Heart right ventricle (tissue), 16 donors: ENCODE measurements around the gene TAS2R39. TPM values are rescaled to one million over a fixed set of nuclear protein-coding genes. Genes with fewer than 3 reads are reported as not detected.

Experiments
- ATAC-seq, 8 donors: fragments of 200-7000 bp; cut with Tn5 transposase; one replicate each; pipeline ENCODE4 v1.9.1; 2020; ENCODE audit warnings: mild to moderate bottlenecking in 8 of 8, moderate library complexity in 8 of 8, moderate number of reproducible peaks in 1 of 8
- DNase-seq, 2 donors: peaks; one replicate each; pipeline ENCODE4 v3.0.0-alpha.2; 2020
- H3K27ac ChIP-seq, 10 donors: fragments of 200-600 bp; sonication (generic) in 2 of 10; one replicate each; pipeline versions ENCODE4 v1.5.0 to v1.8.0; 2020 to 2022; ENCODE audit warnings: mild to moderate bottlenecking in 3 of 10
- H3K27me3 ChIP-seq, 7 donors: fragments of 200-600 bp; one replicate each; pipeline ENCODE4 v1.8.0; 2021 to 2022; ENCODE audit warnings: mild to moderate bottlenecking in 2 of 7
- H3K36me3 ChIP-seq, 9 donors: fragments of 200-600 bp; sonication (generic) in 1 of 9; one replicate each; pipeline versions ENCODE4 v1.5.0 to v1.8.0; 2020 to 2022; ENCODE audit warnings: mild to moderate bottlenecking in 2 of 9
- H3K4me1 ChIP-seq, 9 donors: fragments of 200-600 bp; sonication (generic) in 1 of 9; one replicate each; pipeline versions ENCODE4 v1.5.0 to v1.8.0; 2020 to 2022; ENCODE audit warnings: mild to moderate bottlenecking in 4 of 9
- H3K4me3 ChIP-seq, 10 donors: fragments of 200-600 bp; sonication (generic) in 2 of 10; one replicate each; pipeline versions ENCODE4 v1.5.0 to v1.8.0; 2020 to 2022; ENCODE audit warnings: mild to moderate bottlenecking in 7 of 10, moderate library complexity in 2 of 10
- H3K9me3 ChIP-seq, 11 donors: fragments of 200-600 bp in 10 of 11; sonication (generic) in 2 of 11; one replicate each; pipeline versions ENCODE4 v1.5.0 to v1.8.0; 2013 to 2022; ENCODE audit warnings: mild to moderate bottlenecking in 2 of 11, control low read depth in 1 of 11, moderate library complexity in 1 of 11
- WGBS, 2 donors: extraction: QIAGEN DNeasy Blood & Tissue Kit; methylation state at CpG; one replicate each; pipeline ENCODE4 v1.1.7; 2013; ENCODE audit warnings: inconsistent platforms in 1 of 2; 5-methylcytosine and 5-hydroxymethylcytosine counted together
- intact Hi-C, 10 donors: fragments of 100-400 bp; cut with DNase I; formaldehyde crosslinking; loops; one replicate each; pipeline versions ENCODE4 v1.11.1 to v1.14.2; 2022
- polyA plus RNA-seq, 2 donors: library from polyadenylated mRNA; stranded (reverse); fragments of 200-250 nt; gene quantifications; one replicate each; pipeline ENCODE4 v1.2.3, GENCODE V29; 2013
- total RNA-seq, 10 donors: library from RNA; stranded (reverse); fragmentation: NEBNext Ultra II Directional in 3 of 10; extraction: Animal tissue kit (Norgen Biotek cat#: 25700) in 3 of 10; gene quantifications; one replicate each; pipeline versions ENCODE4 v1.2.1 to v1.2.4, GENCODE V29; 2021 to 2023
- TF ChIP-seq, protein P1 (sequence below), 9 donors: fragments of 200-600 bp; sonication (generic) in 2 of 9; IDR thresholded peaks; one replicate each; pipeline versions ENCODE4 v1.5.0 to v1.8.0; 2021 to 2022; ENCODE audit warnings: antibody characterized with exemption in 9 of 9, mild to moderate bottlenecking in 5 of 9, moderate library complexity in 1 of 9
- donor health status: Arrhythmogenic right ventricular cardiomyopathy.
- donor health status: ischemic (EF 13 %, LVEDD 7.1; RV severe dilation, severe dysfunction).
- donor health status: healthy with polysubstance abuse.
- donor health status: DM: no; HTN: yes; CAD: no.
- donor health status: DM: no; HTN: no; CAD: no.
- donor health status: ischemic (EF 25% LVEDD 6.9; RV normal size, moderate dysfunction).
- donor health status: ischemic (EF 25% LVEDD 5.7; RV mildly dilated, moderate dysfunction).
- donor health status: healthy.
- donor health status: DM: yes; HTN: yes; CAD: no.
- donor health status: Ischemic cardiomyopathy.
- donor health status: ischemic (EF 35%, LVEDD 5.7; RV mildly dilated, moderate dysfunction).
- donor health status: nonischemic (EF 11% LVEDD 7.7; RV severe dilation, severe dysfunction).
- donor health status: DM: yes; HTN: yes; CAD: no.
- donor health status: PGD.
- donor health status: ischemic (EF 29% LVEDD 5.4; RV normal size, mild dysfunction).
- donor health status: nonischemic (EF 23%, LVEDD 6.1; RV moderate dilation, normal function).

The TAS2R39 gene
- total and polyA plus RNA-seq, 12 donors, result not detected

GRCh38 chr7:143229054-143229790 lies 46.0 kb downstream of the TAS2R39 start:
- TF ChIP-seq, protein P1, sequence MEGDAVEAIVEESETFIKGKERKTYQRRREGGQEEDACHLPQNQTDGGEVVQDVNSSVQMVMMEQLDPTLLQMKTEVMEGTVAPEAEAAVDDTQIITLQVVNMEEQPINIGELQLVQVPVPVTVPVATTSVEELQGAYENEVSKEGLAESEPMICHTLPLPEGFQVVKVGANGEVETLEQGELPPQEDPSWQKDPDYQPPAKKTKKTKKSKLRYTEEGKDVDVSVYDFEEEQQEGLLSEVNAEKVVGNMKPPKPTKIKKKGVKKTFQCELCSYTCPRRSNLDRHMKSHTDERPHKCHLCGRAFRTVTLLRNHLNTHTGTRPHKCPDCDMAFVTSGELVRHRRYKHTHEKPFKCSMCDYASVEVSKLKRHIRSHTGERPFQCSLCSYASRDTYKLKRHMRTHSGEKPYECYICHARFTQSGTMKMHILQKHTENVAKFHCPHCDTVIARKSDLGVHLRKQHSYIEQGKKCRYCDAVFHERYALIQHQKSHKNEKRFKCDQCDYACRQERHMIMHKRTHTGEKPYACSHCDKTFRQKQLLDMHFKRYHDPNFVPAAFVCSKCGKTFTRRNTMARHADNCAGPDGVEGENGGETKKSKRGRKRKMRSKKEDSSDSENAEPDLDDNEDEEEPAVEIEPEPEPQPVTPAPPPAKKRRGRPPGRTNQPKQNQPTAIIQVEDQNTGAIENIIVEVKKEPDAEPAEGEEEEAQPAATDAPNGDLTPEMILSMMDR (IDR thresholded peaks at IDR 0.05), result no peak
- intact Hi-C loops, result no loop called here
- H3K4me1 ChIP-seq, result peaks cover 0 to 11% (median 0%) of the 10 kb centered on the region in 9 donors
- H3K36me3 ChIP-seq, result no peaks in the 10 kb centered on the region
- no peak overlapping the region for H3K4me3 ChIP-seq
- 38 to 39% methylated on average over 9 of the region's 9 CpGs for WGBS, 2 donors
- DNase-seq, result peak in 1 of 2 donors; percentile 39
- H3K27me3 ChIP-seq, result no peaks in the 10 kb centered on the region
- peaks cover 0 to 10% (median 0%) of the 10 kb centered on the region in 11 donors for H3K9me3 ChIP-seq
- H3K27ac ChIP-seq, result peak overlapping the region in 5 of 10 donors; percentile 16 to 55 (median 33)
- ATAC-seq, result peak in 5 of 8 donors; percentile 42 to 61 (median 52)

- Histone ChIP-seq H3K9me3 (peaks cover 0 to 21% (median 2%) of the 10 kb centered on the region in 11 donors), H3K27ac (no peak overlapping the region), H3K4me3 (no peak overlapping the region), H3K36me3 (no peaks in the 10 kb centered on the region), H3K4me1 (peaks cover 0 to 16% (median 0%) of the 10 kb centered on the region in 9 donors), H3K27me3 (no peaks in the 10 kb centered on the region)
- TF ChIP-seq, protein P1 (IDR thresholded peaks at IDR 0.05), result no peak
- intact Hi-C loops, result no loop called here
- ATAC-seq (peak in 1 of 8 donors; percentile 17), DNase-seq (no peak)
- 98 to 99% methylated on average over 2 of the region's 2 CpGs for WGBS, 2 donors
Measured at GRCh38 chr7:143230602-143231457, 47.6 kb downstream of the TAS2R39 start.

Other genes with a start within 250 kb of the TAS2R39 start
- gene TRPV5, start 249.7 kb upstream of the TAS2R39 start, total RNA-seq, result not detected
- not detected for gene TRPV5, start 249.7 kb upstream of the TAS2R39 start, polyA plus RNA-seq
- not detected for gene LLCFC1, start 243.9 kb upstream of the TAS2R39 start, total RNA-seq
- not detected for gene LLCFC1, start 243.9 kb upstream of the TAS2R39 start, polyA plus RNA-seq
- 1 to 10 TPM in 2 of 10 donors, under 1 TPM in 5, not detected in 3; 0.09 to 1.3 (median 0.65) TPM for gene KEL, start 221.1 kb upstream of the TAS2R39 start, total RNA-seq
- gene KEL, start 221.1 kb upstream of the TAS2R39 start, polyA plus RNA-seq, result under 1 TPM; 0.04 to 0.37 TPM
- gene OR9A2, start 156.3 kb upstream of the TAS2R39 start, total RNA-seq, result under 1 TPM in 1 of 10 donors, not detected in 9; 0.25 TPM
- gene OR9A2, start 156.3 kb upstream of the TAS2R39 start, polyA plus RNA-seq, result not detected
- gene OR6V1, start 131.1 kb upstream of the TAS2R39 start, total RNA-seq, result not detected
- gene OR6V1, start 131.1 kb upstream of the TAS2R39 start, polyA plus RNA-seq, result not detected
- not detected for gene PIP, start 51.3 kb upstream of the TAS2R39 start, total RNA-seq
- gene PIP, start 51.3 kb upstream of the TAS2R39 start, polyA plus RNA-seq, result not detected
- gene TAS2R40, start 38.6 kb downstream of the TAS2R39 start, total RNA-seq, result not detected
- gene TAS2R40, start 38.6 kb downstream of the TAS2R39 start, polyA plus RNA-seq, result not detected
- gene GSTK1, start 80.0 kb downstream of the TAS2R39 start, total RNA-seq, result 100 to 1,000 TPM; 251 to 294 (median 269) TPM
- 100 to 1,000 TPM; 136 to 317 TPM for gene GSTK1, start 80.0 kb downstream of the TAS2R39 start, polyA plus RNA-seq
- 10 to 100 TPM in 7 of 10 donors, 1 to 10 TPM in 3; 5.4 to 14.2 (median 11.1) TPM for gene TMEM139, start 101.5 kb downstream of the TAS2R39 start, total RNA-seq
- gene TMEM139, start 101.5 kb downstream of the TAS2R39 start, polyA plus RNA-seq, result 10 to 100 TPM in 1 of 2 donors, 1 to 10 TPM in 1; 2.6 to 18.0 TPM
- 10 to 100 TPM in 6 of 10 donors, 1 to 10 TPM in 4; 7.1 to 13.9 (median 10.2) TPM for gene CASP2, start 104.9 kb downstream of the TAS2R39 start, total RNA-seq
- gene CASP2, start 104.9 kb downstream of the TAS2R39 start, polyA plus RNA-seq, result 1 to 10 TPM; 4.4 to 8.0 TPM
- not detected for gene CLCN1, start 132.7 kb downstream of the TAS2R39 start, total RNA-seq
- under 1 TPM in 1 of 2 donors, not detected in 1; 0.01 TPM for gene CLCN1, start 132.7 kb downstream of the TAS2R39 start, polyA plus RNA-seq
- 1 to 10 TPM in 1 of 10 donors, under 1 TPM in 8, not detected in 1; 0.07 to 1.2 (median 0.39) TPM for gene FAM131B, start 179.3 kb downstream of the TAS2R39 start, total RNA-seq
- gene FAM131B, start 179.3 kb downstream of the TAS2R39 start, polyA plus RNA-seq, result under 1 TPM; 0.22 to 0.37 TPM
- 100 to 1,000 TPM in 2 of 10 donors, 10 to 100 TPM in 8; 48.5 to 148 (median 74.6) TPM for gene ZYX, start 197.9 kb downstream of the TAS2R39 start, total RNA-seq
- gene ZYX, start 197.9 kb downstream of the TAS2R39 start, polyA plus RNA-seq, result 100 to 1,000 TPM in 1 of 2 donors, 10 to 100 TPM in 1; 58.9 to 152 TPM
- under 1 TPM in 1 of 10 donors, not detected in 9; 0.39 TPM for gene EPHA1, start 225.4 kb downstream of the TAS2R39 start, total RNA-seq
- gene EPHA1, start 225.4 kb downstream of the TAS2R39 start, polyA plus RNA-seq, result under 1 TPM; 0.12 to 0.73 TPM